Activated CD4-positive, alpha-beta memory T cell treated with anti-CD3 and anti-CD28 coated beads for 36 hours (primary cell): ENCODE measurements around the gene C1QTNF1. TPM values are rescaled to one million over a fixed set of nuclear protein-coding genes. Genes with fewer than 3 reads are reported as not detected.

Experiments
- CTCF ChIA-PET: fragments of 350-600 bp; sonication (Branson Sonifier 250); formaldehyde crosslinking; loops from one replicate; lab custom pipeline; 2021; ENCODE audit warnings: antibody characterized with exemption, inconsistent platforms; lab: Charles Lee
- POLR2A ChIA-PET: fragments of 350-600 bp; sonication (Branson Sonifier 250); formaldehyde crosslinking; loops from one replicate; lab custom pipeline; 2021; ENCODE audit warnings: antibody characterized with exemption; lab: Charles Lee
- DNase-seq: peaks from one replicate; pipeline ENCODE4 v3.0.0-alpha.2; 2020
- H3K27ac Mint-ChIP-seq: one replicate; pipeline ENCODE4 v1.8.0; 2021; ENCODE audit warnings: mixed read lengths
- H3K27me3 Mint-ChIP-seq: one replicate; pipeline ENCODE4 v1.8.0; 2021; ENCODE audit warnings: mixed read lengths
- H3K36me3 Mint-ChIP-seq: one replicate; pipeline ENCODE4 v1.8.0; 2021; ENCODE audit warnings: mixed read lengths
- H3K4me1 Mint-ChIP-seq: one replicate; pipeline ENCODE4 v1.8.0; 2021; ENCODE audit warnings: low read depth, mixed read lengths
- H3K4me3 Mint-ChIP-seq: one replicate; pipeline ENCODE4 v1.8.0; 2021; ENCODE audit warnings: mild to moderate bottlenecking, mixed read lengths
- H3K9me3 Mint-ChIP-seq: one replicate; pipeline ENCODE4 v1.8.0; 2021; ENCODE audit warnings: mixed read lengths
- intact Hi-C: fragments of 100-400 bp; cut with micrococcal nuclease; formaldehyde crosslinking; loops from one replicate; pipeline ENCODE4 v1.15.1; 2023
- total RNA-seq, 2 experiments: library from RNA; stranded (reverse); gene quantifications; one replicate each; pipeline ENCODE4 v1.2.3, GENCODE V29; 2021

Gene C1QTNF1
- total RNA-seq, 2 experiments from 2014 or later, result 0.31 to 0.38 TPM

DNA sequence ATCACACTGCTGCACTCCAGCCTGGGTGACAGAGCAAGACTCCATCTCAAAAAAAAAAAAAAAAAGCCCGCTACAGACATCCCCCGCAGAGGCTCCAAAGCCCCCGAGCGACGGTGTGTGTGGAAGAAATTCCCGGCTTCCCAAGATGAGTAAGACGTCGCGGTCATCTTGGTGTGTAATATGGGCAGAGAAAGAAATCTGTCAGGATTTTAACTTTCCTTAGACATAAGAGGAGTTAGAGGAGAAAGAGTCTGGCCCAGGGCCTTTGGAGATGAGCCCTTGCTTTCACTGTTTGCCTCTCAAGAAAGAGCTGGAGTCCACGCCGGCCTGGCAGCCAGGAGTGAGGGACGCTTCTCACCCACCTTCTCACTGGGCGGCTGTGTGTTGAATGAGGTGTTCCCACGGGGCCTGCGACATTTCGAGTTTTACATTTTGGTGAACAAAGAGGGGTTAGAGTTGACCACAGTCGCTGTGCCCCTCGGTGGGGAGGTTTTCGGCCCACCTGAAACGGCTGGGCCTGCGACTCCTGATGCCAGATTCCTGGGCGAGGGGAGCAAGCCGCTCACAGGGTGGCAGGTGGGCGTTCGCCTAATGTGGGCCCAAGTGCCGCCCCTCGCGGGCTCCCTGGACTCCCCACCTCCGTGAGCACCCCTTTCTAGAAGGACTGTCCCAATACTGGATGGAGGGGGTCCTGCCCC, 17.9 kb downstream of the C1QTNF1 start:
- Mint-ChIP-seq H3K4me1 (no peaks in the 10 kb centered on the region), H3K27ac (no peak overlapping the region), H3K9me3 (no peaks in the 10 kb centered on the region), H3K36me3 (no peaks in the 10 kb centered on the region), H3K4me3 (no peak overlapping the region), H3K27me3 (peaks cover 15% of the 10 kb centered on the region)
- POLR2A ChIA-PET, result no interaction called here
- intact Hi-C loops, result loop anchor here (1.0 kb wide), 1 partner anchor 23 kb away; no protein-coding TSS in a partner anchor
- CTCF ChIA-PET, result interaction anchor here (0.7 to 2.7 kb wide), 17 partner anchors 8 to 351 kb away, joined by 3 to 32 read pairs (median 4); no protein-coding TSS in a partner anchor
- no peak for DNase-seq

DNA sequence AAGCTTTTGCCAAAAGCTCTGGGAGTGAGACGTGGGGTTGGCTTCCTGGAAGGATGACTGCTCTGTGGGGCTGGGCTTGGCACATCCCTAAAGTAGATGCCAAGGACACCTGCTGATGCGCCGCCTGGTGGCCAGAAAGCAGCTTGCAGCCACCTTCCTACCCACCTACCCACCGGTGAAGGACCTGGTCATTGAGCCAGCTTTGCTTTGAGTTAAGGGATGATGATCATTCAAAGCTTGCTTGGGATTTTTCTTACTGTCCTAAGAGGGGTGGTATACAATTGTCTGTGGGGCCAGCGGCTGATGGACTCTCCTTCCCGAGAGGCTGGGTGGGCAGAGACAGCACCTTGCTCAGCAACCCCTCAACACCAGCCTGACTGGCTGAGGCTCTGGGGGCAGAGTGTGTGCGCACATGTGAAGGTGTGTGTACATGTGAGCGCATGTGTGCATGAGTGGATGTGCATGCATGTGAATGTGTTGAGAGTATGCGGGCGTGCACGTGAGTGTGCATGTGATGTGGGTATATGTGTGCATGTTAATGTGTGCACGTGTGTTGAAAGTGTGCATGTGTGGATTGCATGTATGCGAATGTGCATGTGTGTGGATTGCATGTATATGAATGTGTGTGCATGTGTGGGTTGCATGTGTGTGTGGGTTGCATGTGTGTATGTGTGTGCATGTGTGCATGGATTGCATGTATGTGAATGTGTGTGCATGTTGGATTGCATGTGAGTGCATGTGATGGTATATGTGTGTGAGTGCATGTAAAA, 18.6 kb downstream of the C1QTNF1 start:
- no peak overlapping the region for H3K27ac Mint-ChIP-seq

DNA sequence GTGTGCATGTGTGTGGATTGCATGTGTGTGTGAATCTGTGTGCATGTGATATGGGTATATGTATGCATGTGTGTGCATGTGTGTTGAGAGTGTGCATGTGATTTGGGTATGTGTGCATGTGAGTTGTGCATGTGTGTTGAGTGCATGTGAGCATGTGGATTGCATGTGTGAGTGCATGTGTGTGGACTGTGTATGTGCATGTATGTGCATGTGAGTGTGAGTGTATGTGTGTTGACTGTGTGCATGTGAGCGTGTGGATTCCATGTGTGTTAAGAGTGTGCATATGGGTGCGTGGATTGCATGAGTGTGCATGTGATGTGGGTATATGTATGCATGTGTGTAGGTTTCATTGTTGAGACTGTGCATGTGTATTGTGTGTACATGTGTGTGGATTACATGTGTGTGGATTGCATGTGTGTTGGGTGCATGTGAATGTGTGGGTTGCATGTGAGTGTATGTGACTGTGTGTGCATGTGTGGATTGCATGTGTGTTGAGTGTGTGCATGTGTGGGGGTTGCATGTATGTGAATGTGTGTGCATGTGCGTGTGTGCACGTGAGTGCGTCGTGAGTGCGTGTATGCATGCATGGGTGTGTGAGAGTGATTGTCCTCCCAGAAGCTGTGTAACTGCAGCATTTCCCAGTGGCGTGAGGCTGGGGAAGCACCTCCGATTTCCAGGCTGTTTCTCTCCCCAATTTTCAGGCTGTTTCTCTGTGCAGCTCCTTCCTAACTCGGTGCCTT, 19.4 kb downstream of the C1QTNF1 start:
- intact Hi-C loops, result no loop called here
- CTCF ChIA-PET, result interaction anchor here (0.9 to 1.2 kb wide), 3 partner anchors 22 to 39 kb away, joined by 3 to 4 read pairs (median 3); no protein-coding TSS in a partner anchor
- H3K27ac Mint-ChIP-seq, result no peak overlapping the region
- POLR2A ChIA-PET, result no interaction called here
- no peaks in the 10 kb centered on the region for H3K36me3 Mint-ChIP-seq
- H3K4me1 Mint-ChIP-seq, result no peaks in the 10 kb centered on the region
- H3K27me3 Mint-ChIP-seq, result peaks cover 15% of the 10 kb centered on the region
- DNase-seq, result no peak
- no peaks in the 10 kb centered on the region for H3K9me3 Mint-ChIP-seq
- H3K4me3 Mint-ChIP-seq, result no peak overlapping the region

More for the DNA sequence above, 18.6 kb downstream of the C1QTNF1 start:
- DNase-seq, result peak; percentile 78
- intact Hi-C loops, result loop anchor here (1.0 kb wide), 1 partner anchor 23 kb away; no protein-coding TSS in a partner anchor
- H3K27me3 Mint-ChIP-seq, result peaks cover 15% of the 10 kb centered on the region
- no peaks in the 10 kb centered on the region for H3K9me3 Mint-ChIP-seq
- H3K4me1 Mint-ChIP-seq, result no peaks in the 10 kb centered on the region
- H3K4me3 Mint-ChIP-seq, result no peak overlapping the region
- no peaks in the 10 kb centered on the region for H3K36me3 Mint-ChIP-seq
- ChIA-PET POLR2A (no interaction called here), CTCF (interaction anchor here (0.6 to 2.7 kb wide), 18 partner anchors 9 to 351 kb away, joined by 3 to 32 read pairs (median 4); no protein-coding TSS in a partner anchor)

DNA sequence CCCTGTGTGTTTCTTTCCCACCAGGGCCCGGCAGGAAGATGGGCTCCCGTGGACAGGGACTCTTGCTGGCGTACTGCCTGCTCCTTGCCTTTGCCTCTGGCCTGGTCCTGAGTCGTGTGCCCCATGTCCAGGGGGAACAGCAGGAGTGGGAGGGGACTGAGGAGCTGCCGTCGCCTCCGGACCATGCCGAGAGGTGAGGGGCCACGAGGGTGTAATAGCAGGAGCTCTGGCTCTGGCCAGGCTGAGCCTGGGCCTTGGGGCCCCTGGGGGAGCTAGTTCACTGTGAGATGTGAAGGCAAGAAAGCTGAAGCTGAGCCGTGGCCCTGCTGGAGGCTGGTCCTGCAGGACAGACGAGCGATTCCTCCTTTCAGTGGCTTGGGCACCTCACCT, 20.0 kb downstream of the C1QTNF1 start:
- intact Hi-C loops, result loop anchor here (2.0 kb wide), 1 partner anchor 349 kb away; no protein-coding TSS in a partner anchor

DNA sequence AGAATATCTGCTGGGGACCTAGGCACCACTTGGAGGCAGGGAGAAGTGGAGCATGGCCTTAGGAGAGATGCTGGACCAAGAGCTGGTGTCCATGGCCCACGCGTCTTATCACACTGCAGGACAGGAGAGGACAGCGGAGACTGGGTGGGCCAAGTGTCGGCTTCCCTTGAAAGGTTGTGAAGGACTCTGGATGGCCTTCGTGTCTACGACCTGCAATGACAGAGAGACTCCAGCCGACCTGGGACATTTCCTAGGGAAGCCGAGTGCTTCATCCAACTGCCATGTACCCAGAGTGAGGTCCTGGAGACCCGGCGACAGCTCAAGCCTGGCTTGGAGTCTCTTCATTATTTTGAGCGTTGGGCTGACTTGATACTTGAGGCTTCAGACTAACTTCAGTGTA, 20.5 kb downstream of the C1QTNF1 start:
- CTCF ChIA-PET, result interaction anchor here (0.9 to 2.0 kb wide), 8 partner anchors 8 to 348 kb away, joined by 3 to 19 read pairs (median 3); no protein-coding TSS in a partner anchor
- no peak overlapping the region for H3K27ac Mint-ChIP-seq
- no peak for DNase-seq
- H3K27me3 Mint-ChIP-seq, result peaks cover 15% of the 10 kb centered on the region
- no peak overlapping the region for H3K4me3 Mint-ChIP-seq
- intact Hi-C loops, result loop anchor here (2.0 kb wide), 1 partner anchor 348 kb away; no protein-coding TSS in a partner anchor
- H3K4me1 Mint-ChIP-seq, result no peaks in the 10 kb centered on the region
- no peaks in the 10 kb centered on the region for H3K36me3 Mint-ChIP-seq
- POLR2A ChIA-PET, result interaction anchor here (1.2 kb wide), 1 partner anchor 35 kb away, joined by 4 read pairs; the partner anchor contains the start of gene CANT1
- H3K9me3 Mint-ChIP-seq, result no peaks in the 10 kb centered on the region

More for the DNA sequence above, 20.0 kb downstream of the C1QTNF1 start:
- no peaks in the 10 kb centered on the region for H3K36me3 Mint-ChIP-seq
- no peak overlapping the region for H3K27ac Mint-ChIP-seq
- H3K4me3 Mint-ChIP-seq, result no peak overlapping the region
- H3K27me3 Mint-ChIP-seq, result peaks cover 15% of the 10 kb centered on the region
- H3K9me3 Mint-ChIP-seq, result no peaks in the 10 kb centered on the region
- POLR2A ChIA-PET, result interaction anchor here (1.2 kb wide), 1 partner anchor 34 kb away, joined by 4 read pairs; the partner anchor contains the start of gene CANT1
- CTCF ChIA-PET, result interaction anchor here (0.9 to 1.2 kb wide), 5 partner anchors 10 to 39 kb away, joined by 3 to 4 read pairs (median 3); no protein-coding TSS in a partner anchor
- H3K4me1 Mint-ChIP-seq, result no peaks in the 10 kb centered on the region
- no peak for DNase-seq

DNA sequence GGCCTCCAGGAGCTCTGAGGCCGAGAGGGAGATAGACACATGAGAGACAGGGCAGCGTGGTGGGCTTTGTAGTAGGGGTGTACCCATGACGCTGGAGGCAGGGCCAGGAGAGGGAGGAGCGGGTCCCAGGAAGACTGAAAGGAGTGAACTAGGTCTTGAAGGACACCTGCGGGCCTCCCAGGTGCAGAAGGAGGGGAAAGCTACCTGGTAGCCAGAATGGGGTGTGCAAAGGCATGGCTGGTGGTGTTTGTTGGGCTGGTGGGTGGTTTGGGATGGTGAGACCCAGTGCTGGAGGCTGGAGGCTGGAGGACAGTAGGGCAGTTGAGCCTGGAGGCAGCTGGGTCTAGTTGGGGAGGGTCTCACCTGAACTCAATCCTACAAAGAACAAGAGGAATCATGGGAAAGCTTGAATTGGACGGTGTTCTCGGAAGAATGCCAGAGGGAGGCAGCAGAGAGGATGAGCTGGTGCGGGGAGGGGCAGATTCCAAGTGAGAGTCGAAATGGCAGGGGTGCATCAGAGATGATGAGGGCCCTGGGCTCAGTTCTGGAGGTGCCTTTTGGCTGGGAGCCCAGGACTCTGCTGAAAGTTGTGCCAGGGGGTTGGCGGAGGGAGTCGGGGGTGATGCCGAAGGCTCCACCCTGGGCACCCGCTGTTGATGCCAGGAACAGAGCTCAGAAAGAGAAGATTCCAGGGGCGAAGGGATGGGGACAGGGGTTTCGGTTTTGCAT, 21.2 kb downstream of the C1QTNF1 start:
- ChIA-PET POLR2A (interaction anchor here (1.2 kb wide), 1 partner anchor 36 kb away, joined by 4 read pairs; the partner anchor contains the start of gene CANT1), CTCF (interaction anchor here (0.6 to 2.0 kb wide), 19 partner anchors 8 to 356 kb away, joined by 3 to 19 read pairs (median 5); partner anchors contain the start of gene ENGASE)
- Mint-ChIP-seq H3K4me1 (no peaks in the 10 kb centered on the region), H3K4me3 (no peak overlapping the region), H3K9me3 (no peaks in the 10 kb centered on the region), H3K27me3 (peaks cover 15% of the 10 kb centered on the region), H3K27ac (no peak overlapping the region), H3K36me3 (no peaks in the 10 kb centered on the region)
- intact Hi-C loops, result loop anchor here (2.0 kb wide), 1 partner anchor 348 kb away; no protein-coding TSS in a partner anchor
- no peak for DNase-seq

DNA sequence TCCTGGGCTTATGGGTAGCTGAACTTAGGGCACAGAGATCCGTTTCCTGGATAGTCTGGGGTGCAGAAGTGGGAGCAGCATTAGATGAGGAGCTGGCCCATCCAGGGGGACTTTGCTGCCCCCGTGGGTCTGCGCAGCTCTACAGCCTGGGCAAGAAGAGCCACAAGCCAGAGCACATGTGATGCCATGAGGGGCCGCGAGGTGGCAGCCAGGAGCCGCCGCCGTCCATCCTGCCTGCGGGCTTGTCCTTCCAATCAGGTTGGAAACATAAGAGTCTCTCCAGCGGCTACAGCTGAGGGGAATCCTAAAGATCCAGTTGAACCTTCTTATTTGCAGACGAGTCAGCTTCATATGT, 21.9 kb downstream of the C1QTNF1 start:
- Mint-ChIP-seq H3K9me3 (no peaks in the 10 kb centered on the region), H3K27ac (no peak overlapping the region), H3K36me3 (no peaks in the 10 kb centered on the region), H3K4me1 (no peaks in the 10 kb centered on the region), H3K27me3 (peaks cover 15% of the 10 kb centered on the region), H3K4me3 (no peak overlapping the region)
- intact Hi-C loops, result loop anchor here (2.0 kb wide), 1 partner anchor 347 kb away; no protein-coding TSS in a partner anchor
- ChIA-PET POLR2A (no interaction called here), CTCF (interaction anchor here (0.6 to 2.0 kb wide), 16 partner anchors 9 to 355 kb away, joined by 3 to 19 read pairs (median 6); partner anchors contain the start of gene ENGASE)
- DNase-seq, result peak; percentile 75

DNA sequence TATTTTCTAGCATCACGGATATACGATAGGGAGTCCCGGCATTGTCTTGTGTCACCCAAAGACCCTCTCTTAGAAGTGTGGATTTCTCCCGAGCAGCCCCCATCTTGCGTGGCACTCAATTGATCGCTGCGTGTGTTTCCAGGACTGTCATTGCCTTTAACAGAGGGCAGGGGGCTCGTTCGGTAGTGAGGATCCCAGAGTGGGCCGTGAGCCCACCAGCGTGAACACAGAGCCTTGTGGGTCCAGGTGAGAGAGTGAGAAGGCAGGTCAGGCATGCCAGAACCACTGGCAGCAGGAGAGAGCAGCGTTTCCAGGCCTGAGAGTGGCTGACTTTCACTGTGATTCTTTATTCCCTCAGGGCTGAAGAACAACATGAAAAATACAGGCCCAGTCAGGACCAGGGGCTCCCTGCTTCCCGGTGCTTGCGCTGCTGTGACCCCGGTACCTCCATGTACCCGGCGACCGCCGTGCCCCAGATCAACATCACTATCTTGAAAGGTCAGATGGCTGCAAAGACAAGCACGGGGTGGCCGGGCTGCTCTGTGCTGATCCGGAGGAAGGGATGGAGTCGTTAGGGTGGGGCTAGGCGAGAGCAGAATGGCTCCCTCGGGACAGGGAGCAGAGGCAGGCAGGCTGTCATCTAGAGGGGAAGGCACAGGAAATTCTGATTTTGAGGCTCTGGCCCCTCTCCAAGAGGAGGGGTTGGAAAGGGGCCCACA, 22.4 kb downstream of the C1QTNF1 start:
- no peak overlapping the region for H3K4me3 Mint-ChIP-seq
- intact Hi-C loops, result no loop called here
- H3K36me3 Mint-ChIP-seq, result no peaks in the 10 kb centered on the region
- DNase-seq, result no peak
- CTCF ChIA-PET, result interaction anchor here (0.7 to 2.0 kb wide), 12 partner anchors 10 to 355 kb away, joined by 3 to 19 read pairs (median 6); partner anchors contain the start of gene ENGASE
- H3K4me1 Mint-ChIP-seq, result no peaks in the 10 kb centered on the region
- peaks cover 15% of the 10 kb centered on the region for H3K27me3 Mint-ChIP-seq
- H3K27ac Mint-ChIP-seq, result no peak overlapping the region
- POLR2A ChIA-PET, result no interaction called here
- H3K9me3 Mint-ChIP-seq, result no peaks in the 10 kb centered on the region

DNA sequence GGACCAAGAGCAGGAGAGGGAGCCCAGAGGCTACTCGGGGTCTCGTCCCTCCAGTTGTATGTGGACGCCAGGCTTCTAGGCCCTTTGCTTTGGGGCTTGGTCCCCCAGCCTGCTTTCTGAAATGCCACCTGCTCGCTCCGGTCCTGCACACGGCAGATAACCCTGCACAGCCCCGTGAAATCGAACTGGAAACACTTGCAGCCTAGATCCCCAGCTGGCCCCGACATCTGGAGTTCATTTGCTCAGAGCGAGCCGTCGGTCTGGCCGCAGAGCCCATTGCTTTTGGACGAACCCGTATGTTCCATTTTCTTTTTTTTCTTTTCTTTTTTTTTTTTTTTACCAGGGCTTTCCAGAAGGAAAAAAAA, 22.9 kb downstream of the C1QTNF1 start:
- CTCF ChIA-PET, result interaction anchor here (1.7 kb wide), 1 partner anchor 16 kb away, joined by 6 read pairs; no protein-coding TSS in a partner anchor

DNA sequence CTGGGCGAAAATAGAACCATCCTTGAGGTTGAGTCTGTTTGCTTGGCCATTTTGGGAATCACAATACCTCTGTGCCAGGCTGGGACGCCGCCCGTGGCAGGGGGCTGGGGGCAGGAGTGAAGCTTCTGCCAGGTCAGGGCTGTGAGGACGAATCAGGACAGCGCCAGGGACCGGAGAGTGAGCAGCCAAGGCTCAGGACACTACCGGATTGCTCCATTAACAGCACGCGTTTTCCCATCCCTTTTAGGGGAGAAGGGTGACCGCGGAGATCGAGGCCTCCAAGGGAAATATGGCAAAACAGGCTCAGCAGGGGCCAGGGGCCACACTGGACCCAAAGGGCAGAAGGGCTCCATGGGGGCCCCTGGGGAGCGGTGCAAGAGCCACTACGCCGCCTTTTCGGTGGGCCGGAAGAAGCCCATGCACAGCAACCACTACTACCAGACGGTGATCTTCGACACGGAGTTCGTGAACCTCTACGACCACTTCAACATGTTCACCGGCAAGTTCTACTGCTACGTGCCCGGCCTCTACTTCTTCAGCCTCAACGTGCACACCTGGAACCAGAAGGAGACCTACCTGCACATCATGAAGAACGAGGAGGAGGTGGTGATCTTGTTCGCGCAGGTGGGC, 23.4 kb downstream of the C1QTNF1 start:
- Mint-ChIP-seq H3K27ac (no peak overlapping the region), H3K27me3 (peaks cover 15% of the 10 kb centered on the region), H3K4me3 (no peak overlapping the region), H3K36me3 (no peaks in the 10 kb centered on the region), H3K4me1 (no peaks in the 10 kb centered on the region), H3K9me3 (no peaks in the 10 kb centered on the region)
- CTCF ChIA-PET, result no interaction called here
- no peak for DNase-seq
- intact Hi-C loops, result no loop called here
- POLR2A ChIA-PET, result no interaction called here

More for the DNA sequence above, 22.9 kb downstream of the C1QTNF1 start:
- Mint-ChIP-seq H3K9me3 (no peaks in the 10 kb centered on the region), H3K36me3 (no peaks in the 10 kb centered on the region), H3K27ac (no peak overlapping the region), H3K27me3 (peaks cover 15% of the 10 kb centered on the region), H3K4me3 (no peak overlapping the region), H3K4me1 (no peaks in the 10 kb centered on the region)
- no peak for DNase-seq
- POLR2A ChIA-PET, result no interaction called here
- intact Hi-C loops, result no loop called here
